T-helper 9 cell (primary cell): ENCODE measurements around the gene C11orf65.
A peak's percentile ranks its signal among the peaks of the same experiment; 100 is the strongest.

ENCODE experiments used
- DNase-seq: peaks from one replicate; pipeline ENCODE4 v3.0.0-alpha.2; 2020
- total RNA-seq, 2 donors: gene quantifications; one replicate each; lab custom pipeline; 2026; lab: John Stamatoyannopoulos, UW

C11orf65 gene, protein sequence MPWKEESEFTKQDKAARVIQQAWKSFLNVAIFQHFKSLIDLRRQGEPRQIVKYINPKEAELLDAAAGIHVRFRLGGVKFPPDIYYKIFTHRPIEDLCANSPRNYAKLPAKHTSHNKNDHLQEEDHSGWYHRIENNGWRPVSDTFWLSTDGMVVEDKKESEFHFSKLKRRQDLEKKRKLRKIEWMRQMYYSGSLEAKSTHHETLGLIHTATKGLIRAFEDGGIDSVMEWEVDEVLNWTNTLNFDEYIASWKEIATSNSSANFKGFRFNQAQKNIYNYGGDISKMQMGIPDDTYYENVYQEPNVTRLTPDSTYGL
- 0.21 to 0.97 reads per million in 2 donors for total RNA-seq

DNA sequence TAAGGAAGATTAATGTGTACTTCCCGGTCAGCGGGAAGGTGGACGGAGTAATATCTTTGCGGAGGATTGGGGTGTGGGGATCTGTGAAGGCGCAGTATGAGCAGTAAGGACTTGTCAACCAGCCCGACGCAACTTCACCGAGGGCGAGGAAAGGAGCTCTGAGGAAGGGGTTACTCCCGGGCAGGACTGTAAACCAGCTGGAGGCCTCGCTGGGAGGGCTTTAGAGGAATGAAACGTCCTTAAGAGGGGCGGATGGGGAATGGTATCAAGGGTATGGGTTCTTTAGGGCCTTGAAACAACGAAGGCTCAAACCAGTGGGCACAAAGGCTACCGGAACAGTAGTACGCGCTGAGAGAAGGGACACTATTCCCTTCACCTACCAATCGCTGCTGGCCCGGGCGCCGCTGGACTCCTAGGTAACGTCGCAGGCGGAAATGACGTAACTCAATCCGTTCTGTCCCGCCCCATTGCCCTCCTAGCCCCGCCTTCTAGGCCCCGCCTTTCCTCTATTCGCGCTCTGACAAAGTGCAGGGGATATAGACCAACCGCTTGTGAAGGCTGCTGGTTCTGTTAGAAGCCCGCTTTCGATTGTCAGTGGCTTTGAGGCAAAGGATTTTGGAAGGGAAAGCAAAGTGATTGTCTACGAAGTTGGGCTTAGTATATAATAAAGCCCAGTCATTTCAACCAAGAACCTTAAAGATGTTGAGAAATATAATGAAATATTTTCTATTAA, at the start of gene C11orf65:
C11orf65 (minus strand) TSS at position 439 of the 733 bp plus-strand sequence. CDS start 5,970 bp downstream, outside the sequence.
- peak; percentile 92 for DNase-seq

- no peak for DNase-seq
Measured at GRCh38 chr11:108516125-108516524, 48.8 kb upstream of the C11orf65 start.

GRCh38 chr11:108512708-108513107, 45.4 kb upstream of the C11orf65 start:
- DNase-seq, result no peak

- no peak for DNase-seq
Measured at GRCh38 chr11:108511851-108512474, 44.6 kb upstream of the C11orf65 start.

- no peak for DNase-seq
Measured at GRCh38 chr11:108508653-108509593, 41.6 kb upstream of the C11orf65 start.

GRCh38 chr11:108501396-108501795, 34.1 kb upstream of the C11orf65 start:
- no peak for DNase-seq

DNA sequence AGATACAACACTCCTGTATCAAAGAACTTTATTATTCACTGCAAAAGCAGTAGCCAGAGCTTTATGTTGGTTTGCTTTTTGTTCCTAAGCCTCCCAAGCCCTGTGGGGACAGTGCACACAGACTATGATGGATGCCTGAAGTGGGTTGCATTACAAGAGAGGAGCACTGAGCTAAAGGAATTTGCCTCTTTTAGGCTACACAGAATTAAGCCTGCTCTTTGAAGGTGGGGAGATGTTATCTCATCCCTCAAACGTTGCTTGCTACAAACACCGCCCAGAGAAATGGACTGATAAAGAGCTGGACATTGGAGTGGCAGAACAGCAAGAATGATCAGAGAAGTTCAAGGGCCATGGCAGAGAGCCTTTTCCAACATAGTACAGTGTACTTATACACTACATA, 33.4 kb upstream of the C11orf65 start:
- DNase-seq, result no peak

- no peak for DNase-seq
Measured at GRCh38 chr11:108500169-108500568, 32.8 kb upstream of the C11orf65 start.

GRCh38 chr11:108498816-108499408, 31.6 kb upstream of the C11orf65 start:
- DNase-seq, result no peak

- DNase-seq, result peak; percentile 31
Measured at GRCh38 chr11:108498046-108498815, 30.9 kb upstream of the C11orf65 start, which contains the start of gene POGLUT3. Gene POGLUT3 (minus strand): TSS chr11:108498384. CDS start chr11:108498366, 18 bp downstream.

DNA sequence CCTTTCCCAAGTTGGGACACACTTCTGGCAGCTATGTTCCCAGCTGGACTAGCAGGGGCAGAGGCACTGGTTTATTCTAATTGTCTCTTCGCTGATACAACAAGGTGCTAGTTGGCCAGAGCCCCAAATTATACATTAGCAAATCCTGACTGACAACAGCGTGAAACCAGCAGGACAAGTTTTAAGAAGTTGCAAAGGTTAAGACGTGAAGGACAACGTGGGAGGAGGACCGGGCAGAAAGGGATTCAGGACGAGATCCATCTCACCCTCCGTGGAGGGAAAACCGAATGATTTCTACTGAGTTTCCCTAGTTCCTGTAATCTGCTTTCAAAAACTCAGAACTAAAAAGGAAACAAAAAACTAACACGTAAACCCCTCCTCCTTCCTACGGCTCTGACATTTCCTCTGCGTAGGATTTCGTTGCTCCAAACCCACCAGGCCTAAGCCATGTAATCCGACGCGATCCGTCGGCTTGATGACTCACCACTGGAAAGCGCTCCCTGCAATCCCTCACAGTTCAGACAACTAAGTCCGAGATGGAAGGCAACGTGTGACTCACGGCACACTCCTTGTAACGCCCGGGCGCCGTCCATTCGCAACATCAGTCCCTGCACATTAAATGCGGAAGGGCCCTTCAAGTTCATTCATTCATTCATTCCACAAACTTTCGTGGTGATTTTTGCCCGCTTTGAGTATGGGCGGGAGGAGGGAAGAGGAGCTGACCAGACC, 30.2 kb upstream of the C11orf65 start:
- peak; percentile 59 for DNase-seq

GRCh38 chr11:108496643-108497256, 29.4 kb upstream of the C11orf65 start:
- no peak for DNase-seq

DNA sequence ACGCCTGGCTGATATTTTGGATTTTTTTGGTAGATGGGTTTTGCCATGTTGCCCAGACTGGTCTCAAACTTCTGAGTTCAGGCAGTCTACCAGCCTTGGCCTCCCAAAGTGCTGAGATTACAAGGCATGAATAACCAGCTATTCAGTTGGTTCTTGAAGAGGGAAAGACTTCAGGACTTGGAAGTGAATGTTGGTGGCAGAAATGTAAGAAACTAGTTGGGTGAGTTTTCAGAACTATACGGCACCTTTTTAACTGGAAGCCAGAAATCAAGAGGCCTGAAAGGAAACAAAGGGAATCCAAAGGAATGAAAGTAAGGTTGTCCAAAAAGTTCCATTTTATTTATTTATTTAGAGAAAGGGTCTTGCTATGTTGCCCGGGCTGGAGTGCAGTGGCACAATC, 28.0 kb upstream of the C11orf65 start:
- DNase-seq, result no peak

- no peak for DNase-seq
Measured at GRCh38 chr11:108494182-108494581, 26.9 kb upstream of the C11orf65 start.

GRCh38 chr11:108491936-108492335, 24.6 kb upstream of the C11orf65 start:
- no peak for DNase-seq

DNA sequence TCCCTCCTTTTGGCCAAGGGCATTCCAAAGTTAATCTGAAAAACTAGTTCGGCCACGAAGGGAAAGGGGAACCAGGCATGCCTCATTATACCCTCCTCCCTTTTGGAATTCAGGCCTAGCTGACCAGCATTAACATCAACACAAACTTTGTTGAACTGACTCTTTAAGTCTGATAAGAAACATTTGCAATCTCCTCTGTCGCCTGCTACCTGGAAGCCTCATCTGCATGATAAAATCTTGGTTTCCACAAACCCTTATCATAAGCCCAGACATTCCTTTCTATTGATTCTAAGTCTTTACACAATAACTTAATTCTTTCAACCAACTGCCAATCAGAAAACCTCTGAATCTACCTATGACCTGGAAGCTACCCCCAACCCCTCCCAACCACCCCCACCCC, 19.5 kb upstream of the C11orf65 start:
- DNase-seq, result no peak

- no peak for DNase-seq
Measured at GRCh38 chr11:108486331-108486730, 19.0 kb upstream of the C11orf65 start.

DNA sequence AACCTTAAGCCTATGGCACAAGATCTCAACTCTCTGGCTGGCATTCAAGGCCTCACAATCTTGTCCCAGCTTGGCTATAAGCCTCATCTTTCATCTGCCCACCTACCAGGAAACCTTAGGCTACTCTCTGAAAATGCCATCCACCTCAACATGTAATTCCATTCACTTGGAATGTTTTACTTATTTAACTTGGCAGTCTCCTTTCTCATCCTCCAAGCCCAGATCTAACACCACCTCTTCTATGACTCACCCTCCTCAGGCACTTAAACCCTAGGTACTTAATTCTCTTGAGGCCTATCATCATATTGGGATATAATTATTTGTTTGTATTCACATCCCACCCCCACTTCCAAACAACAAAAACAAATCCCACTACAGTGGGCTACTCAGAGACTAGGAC, 15.8 kb upstream of the C11orf65 start:
- no peak for DNase-seq

GRCh38 chr11:108474664-108475463, 7.5 kb upstream of the C11orf65 start:
- no peak for DNase-seq
